H1 (cell line): Measurements from ENCODE around the gene MCM3. TPM values are rescaled to one million over a fixed set of nuclear protein-coding genes. Genes with fewer than 3 reads are reported as not detected.

Source experiments
- CEBPB ChIP-seq: IDR thresholded peaks from 2 replicates; pipeline ENCODE4 v1.6.1; 2012; ENCODE audit warnings: low read depth, low read length
- POLR2A ChIP-seq, 2 experiments: IDR thresholded peaks; 1 replicate in 1 of 2; 2 replicates in 1 of 2; pipeline ENCODE4 v1.6.1; 2011; ENCODE audit warnings: low read depth in 2 of 2, low read length in 2 of 2, mild to moderate bottlenecking in 2 of 2; ENCODE audit errors: control extremely low read depth in 1 of 2
- SP2 ChIP-seq: IDR thresholded peaks from 2 replicates; pipeline ENCODE4 v1.6.1; 2012; ENCODE audit warnings: mild to moderate bottlenecking, low read length, inconsistent platforms
- polyA plus RNA-seq, 7 experiments: library from polyadenylated mRNA; depleted of rRNA in 3 of 7; stranded (reverse) in 5 of 7; unstranded in 2 of 7; fragments of >200 nt in 5 of 7; fragments of 200-250 nt in 2 of 7; gene quantifications; 1 replicate in 5 of 7; 2 replicates in 1 of 7; 4 replicates in 1 of 7; pipeline versions ENCODE4 v1.2.1 to v1.2.3, GENCODE V29; 2011 to 2013; ENCODE audit warnings: missing spikeins in 2 of 7, mixed read lengths in 2 of 7
- total RNA-seq: library from RNA; stranded (reverse); fragmentation: NEBNext Ultra II Directional; extraction: Animal tissue kit (Norgen Biotek cat#: 25700); gene quantifications from 2 replicates; pipeline ENCODE4 v1.2.1, GENCODE V29; 2021

The MCM3 gene
- total and polyA plus RNA-seq, 2 of the 8 experiments (the other 6 are each of a cell fraction or from before 2014, with no cell fraction given), result 275 to 293 TPM

- TF ChIP-seq POLR2A (IDR thresholded peaks at IDR 0.05; ENCODE audit: control extremely low read depth in 1 of 2, low read depth in 2 of 2, low read length in 2 of 2) (no peak), SP2 (no peak), CEBPB (no peak)
Measured at GRCh38 chr6:52253494-52253893, 31.0 kb downstream of the MCM3 start (continued).
